COR-L47 (cell line): ENCODE measurements around the gene GSAP.

ENCODE experiments used
- DNase-seq: peaks from one replicate; lab custom pipeline; 2025; lab: John Stamatoyannopoulos, UW

Gene GSAP

DNA sequence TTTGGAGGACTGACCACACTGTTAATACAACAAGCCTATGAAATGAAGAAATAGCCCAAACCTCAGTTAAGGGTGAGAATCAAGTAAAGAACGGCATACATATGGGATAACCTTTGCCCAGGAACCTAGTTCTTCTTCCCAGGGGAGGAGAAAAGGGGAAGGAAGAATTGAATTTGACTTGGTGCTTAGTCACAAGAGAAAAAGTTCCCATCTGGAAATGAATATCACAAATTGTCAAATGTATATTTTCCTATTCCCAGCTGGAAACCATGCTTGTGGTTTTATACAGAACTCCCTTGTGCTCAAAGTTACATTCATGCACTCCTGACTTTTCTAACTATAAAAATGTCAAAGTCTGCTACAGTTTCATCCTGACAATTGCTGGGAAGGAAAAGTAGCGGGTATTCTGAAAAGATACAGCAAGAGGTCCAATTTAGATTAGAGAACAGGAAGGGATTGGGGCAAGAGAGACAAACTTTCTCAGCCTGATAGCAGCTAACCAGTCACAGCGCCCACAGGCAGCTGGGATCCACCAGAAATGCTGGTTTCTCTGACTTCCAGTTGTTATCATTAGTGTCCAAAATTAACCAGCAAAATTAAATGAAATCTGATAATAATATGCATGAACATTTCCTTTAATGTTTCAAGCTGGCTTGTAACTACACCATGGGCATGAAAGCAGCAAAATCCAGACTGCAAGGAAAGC lies 18.6 kb upstream of the GSAP start:
- DNase-seq, result no peak

DNA sequence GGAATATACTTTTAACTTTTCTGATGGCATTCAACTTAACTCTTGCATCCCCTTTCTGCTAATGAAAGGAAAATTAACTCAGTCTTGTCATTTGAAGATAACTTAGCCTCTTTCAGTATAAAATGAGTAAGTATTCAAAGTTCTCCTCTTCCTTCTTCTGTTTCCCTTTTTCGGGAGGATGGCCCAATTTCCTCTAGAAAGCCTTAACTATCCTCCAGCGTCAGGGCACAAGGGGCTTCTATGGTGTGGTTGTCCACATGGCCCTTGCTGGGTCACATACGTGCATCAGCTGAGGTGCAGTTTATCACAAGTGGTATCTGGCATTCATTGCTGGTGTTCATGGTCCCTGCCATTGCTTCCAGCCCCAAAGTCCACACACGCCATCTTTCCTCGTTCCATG lies 17.8 kb upstream of the GSAP start:
- DNase-seq, result no peak

- DNase-seq, result no peak
Observed at GRCh38 chr7:77430927-77431326, 14.8 kb upstream of the GSAP start.

DNA sequence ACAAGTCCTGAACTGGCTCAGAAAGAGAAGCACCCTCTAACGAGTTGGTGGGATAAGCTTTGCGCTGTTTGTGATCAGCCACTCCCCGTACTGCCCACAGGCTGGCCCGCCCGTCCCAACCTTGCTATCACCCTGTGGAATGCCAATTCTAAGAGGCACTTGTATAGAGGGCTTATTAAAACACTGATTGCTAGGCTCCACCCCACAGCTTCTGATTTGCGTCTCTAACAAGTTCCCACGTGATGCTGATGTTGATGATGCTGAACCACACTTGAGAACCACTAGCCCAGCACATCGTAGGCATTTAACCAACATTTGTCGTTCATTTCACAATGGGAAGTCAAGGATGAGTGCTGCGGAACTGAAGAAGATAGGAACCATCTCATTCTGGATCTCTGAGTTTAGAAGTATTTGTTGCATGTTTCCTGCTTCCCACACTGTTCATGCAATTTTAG lies 12.7 kb upstream of the GSAP start:
- DNase-seq, result no peak

GRCh38 chr7:77427996-77428603 lies 12.0 kb upstream of the GSAP start:
- DNase-seq, result no peak

GRCh38 chr7:77426521-77427051 lies 10.4 kb upstream of the GSAP start:
- no peak for DNase-seq

DNA sequence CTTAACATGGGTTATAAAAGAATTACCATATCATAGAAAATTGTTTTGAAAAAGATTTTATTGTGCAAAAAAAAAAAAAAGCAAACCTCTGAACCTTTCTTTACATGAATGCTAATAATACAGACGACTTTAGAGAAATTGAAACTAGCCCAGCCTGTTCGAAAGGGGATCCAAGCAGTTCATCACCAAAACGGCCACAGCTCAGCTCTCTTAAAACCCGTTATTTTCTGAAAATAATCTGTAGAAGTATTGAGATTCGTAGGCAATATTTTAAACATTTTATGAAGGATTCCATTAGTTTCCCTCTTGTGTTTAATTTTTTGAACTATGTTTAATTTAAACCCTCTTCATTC lies 9.9 kb upstream of the GSAP start:
- no peak for DNase-seq

DNA sequence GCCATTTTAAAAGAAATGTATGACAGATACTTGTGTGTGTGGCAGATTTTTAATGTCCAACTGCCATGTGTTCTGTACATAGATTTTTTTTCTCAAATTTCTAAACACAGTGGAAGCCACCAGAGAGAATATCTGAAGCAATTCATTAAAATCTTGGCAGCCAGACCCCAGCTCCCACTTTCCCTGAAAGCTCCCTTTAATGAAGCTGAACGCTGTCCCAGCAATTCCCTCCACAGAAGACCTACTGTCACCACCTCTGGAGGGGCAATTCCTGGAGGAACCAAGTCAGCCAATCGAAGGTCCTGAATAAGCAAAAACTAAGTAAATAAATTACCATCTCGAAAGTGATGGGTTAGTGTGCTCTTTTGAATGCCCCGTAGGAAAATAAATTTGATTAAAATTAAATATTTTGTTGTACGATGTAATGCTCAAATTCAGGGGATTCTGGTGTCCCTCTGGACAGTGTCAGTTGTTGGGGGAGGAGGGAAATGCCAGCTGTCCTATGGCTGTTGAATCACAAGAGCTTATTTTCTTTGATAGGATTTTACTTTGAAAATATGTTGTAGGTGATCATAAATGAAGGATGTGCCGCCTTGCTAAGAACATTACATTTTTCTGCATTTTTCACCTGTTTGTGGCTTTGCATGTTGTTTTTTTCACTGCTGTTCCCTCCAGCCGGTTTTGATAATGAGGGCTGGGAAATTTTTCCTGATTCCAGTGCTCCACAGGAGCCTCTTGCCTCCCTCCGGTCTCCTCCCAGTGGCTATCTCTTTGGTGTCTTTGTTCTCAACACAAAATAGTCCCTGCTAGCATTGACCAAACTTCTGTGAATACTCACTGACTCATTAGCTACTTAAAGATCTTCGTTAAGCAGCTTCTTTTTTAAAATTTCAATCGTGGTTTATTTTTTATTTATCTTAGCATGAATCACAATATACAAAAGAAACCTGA lies 9.2 kb upstream of the GSAP start:
- no peak for DNase-seq

DNA sequence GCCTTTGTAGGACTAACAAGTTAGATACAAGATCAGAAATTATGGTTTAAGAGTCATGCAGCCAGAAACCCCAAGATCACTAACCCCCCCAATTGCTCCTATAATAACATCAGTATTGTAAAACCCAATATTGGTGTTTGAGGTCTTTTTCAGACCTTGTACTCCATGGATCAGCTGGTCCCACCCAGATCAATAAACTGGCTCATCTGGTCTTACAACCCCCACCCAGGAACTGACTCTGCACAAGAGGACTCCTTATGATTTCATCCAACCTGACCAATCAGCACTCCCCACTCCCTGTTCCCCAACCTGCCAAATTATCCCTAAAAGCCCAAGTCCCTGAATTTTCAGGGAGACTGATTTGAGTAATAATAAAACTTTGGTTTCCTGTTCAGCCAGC lies 6.4 kb upstream of the GSAP start:
- DNase-seq, result no peak

GRCh38 chr7:77420986-77421672 lies 5.0 kb upstream of the GSAP start:
- DNase-seq, result no peak

GRCh38 chr7:77420438-77420837 lies 4.3 kb upstream of the GSAP start:
- DNase-seq, result no peak

- no peak for DNase-seq
Observed at GRCh38 chr7:77419102-77419501, 3.0 kb upstream of the GSAP start.

DNA sequence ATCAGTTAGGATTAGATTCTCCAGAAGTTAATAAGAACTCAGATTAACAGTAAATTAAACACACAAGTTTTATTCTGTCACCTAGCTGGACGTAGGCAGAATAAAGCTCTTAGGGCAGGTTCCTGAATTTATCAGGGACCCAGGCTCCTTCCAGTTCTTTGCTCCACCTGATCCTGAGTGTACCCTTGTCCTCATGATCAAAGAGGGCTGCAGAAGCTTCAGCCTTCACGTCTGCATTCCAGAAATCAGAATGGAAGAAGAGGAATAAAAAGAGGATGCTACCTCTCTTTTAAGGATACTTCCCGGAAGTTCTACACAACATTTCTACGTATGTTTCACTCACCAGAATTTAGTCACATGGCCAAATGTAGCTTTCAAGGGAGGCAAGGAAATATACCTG lies 1.7 kb upstream of the GSAP start:
- no peak for DNase-seq

DNA sequence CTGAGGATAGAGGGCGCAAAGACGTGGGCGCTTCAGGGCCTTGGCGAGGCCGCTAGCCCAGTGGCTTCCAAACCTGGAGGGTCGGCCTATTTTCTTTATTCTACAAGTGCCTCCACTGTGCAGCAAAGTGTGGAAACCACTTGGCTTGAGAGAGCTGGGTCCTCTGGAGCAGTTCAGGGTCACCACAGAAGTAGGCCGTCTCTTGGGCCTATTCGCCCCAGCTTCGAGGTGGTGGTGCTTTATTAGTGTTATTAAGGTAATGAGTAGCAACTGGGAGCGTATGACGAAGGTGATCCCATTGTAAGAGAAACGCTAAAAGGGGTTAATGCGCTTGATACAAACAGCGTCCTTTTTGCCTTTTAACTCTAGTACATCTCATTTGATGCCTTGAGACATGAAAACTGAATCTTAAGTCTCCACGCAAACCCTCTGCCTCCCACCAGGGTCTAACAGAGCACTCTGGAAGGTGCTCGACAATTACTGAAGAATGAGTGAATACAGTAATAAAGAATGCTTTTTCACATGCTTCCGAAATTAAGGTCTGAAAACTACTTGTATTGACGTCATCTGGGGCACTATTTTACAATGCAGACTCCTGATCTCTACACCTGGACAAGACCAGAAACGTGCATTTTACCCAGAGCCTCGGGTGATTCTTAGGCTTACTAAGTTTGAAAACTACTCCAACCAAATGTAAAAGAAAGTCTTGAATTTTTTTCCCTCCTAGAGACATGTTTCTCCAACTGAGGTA lies 647 bp upstream of the GSAP start:
- no peak for DNase-seq

DNA sequence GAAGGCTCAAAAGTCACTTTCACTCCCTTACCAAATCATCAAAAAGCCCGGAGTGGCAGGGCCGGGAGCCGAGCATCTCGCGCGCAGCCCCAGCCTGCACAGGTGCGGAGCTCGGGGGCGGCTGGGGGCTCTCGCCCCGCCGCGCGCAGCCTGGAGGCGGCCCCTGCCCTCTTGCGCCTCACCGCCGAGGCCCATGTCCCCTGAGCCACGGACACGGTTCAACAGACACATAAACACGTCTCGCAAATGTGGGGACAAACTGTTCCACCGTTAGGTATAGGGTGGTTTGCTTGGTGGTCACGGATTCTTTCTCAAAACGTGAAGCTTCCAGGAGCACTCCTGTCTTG lies 700 bp downstream of the GSAP start:
- no peak for DNase-seq

DNA sequence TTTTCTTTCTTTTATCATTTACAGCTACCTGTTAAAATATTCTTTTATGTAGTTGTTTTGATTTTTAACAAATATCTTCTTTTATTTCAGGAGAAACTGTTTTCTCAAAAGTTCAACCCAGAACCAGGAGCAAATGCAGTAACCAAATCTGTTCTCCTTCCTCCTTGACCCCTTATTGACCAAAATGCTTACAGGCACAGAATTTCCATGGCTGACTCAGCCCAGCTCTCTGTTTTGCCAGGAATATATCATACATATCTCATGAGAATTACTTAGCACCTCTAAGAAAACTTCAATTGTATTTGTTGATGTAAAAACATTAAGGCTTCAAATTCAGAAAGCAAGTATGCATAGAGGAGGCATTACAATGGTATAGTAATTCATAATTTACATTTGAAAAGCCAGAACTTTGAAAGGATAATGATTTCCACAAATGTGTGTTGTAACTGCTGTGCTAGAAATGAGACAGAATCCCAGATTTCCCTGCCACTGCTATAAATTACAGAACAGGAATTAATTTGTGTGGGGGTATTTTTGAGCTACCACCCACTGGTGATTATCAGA lies 2.2 kb downstream of the GSAP start:
- no peak for DNase-seq

DNA sequence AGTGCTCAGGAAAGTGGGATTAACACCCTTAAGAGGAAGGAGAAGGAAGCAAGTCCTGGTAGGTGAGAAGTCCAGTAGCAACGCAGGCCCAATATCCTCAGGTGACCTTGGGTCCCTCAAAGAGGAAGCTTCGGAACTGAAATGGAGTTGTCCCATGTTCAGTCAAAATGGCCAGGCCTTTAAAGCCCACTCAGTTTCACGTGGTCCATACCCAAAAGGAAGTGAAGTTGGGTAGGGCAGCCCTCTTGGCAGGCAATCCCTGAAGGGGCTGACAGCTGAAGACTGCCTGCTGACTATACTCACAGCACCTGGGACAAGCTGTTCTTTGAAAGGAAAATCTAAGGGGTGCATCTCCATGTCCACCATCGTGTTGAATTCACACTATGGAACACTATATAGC lies 3.0 kb downstream of the GSAP start:
- DNase-seq, result no peak

GRCh38 chr7:77409739-77410547 lies 6.2 kb downstream of the GSAP start:
- DNase-seq, result no peak

DNA sequence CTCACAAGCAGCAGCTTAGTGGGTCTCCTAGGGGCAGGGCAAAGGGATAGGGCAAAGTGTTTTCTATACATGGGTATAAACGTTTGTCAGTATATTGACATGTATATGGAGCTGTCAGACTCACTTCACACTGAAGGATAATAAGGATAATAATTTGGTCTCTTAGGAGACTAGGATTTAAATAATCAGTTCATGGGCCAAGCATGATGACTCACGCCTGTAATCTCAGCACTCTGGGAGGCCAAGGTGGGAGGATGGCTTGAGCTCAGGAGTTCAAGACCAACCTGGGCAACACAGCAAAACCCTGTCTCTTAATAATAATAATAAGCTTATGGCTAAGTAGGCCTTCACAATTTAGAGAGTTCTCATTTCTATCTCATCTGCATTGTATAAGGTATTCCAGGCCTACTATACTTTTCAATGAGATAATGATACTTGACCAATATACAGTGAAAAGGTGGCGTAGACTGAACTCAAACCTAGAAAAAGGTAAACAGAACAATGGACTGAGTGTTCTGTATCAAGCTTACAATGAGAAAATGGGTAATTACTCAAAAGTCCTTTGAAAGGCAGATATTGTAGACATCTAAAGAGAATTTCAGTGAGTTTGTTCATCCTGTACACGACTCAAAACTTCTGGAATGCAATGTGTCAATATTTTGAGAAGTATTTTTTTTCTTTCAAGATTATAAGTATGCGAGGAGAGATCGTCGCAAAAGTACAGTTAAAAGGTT lies 7.0 kb downstream of the GSAP start:
- DNase-seq, result no peak

GRCh38 chr7:77407906-77408305 lies 8.2 kb downstream of the GSAP start:
- DNase-seq, result no peak
